ENCODE data around the gene PROSER2. TPM values are rescaled to one million over a fixed set of nuclear protein-coding genes. Genes with fewer than 3 reads are reported as not detected.
A peak's percentile ranks its signal among the peaks of the same experiment; 100 is the strongest.

PROSER2 gene
- total and polyA plus RNA-seq, 2 donors (not counting 1 experiment from before 2014, with no cell fraction given): 0.07 TPM; not detected in 1

- no peaks in the 10 kb centered on the region for H3K36me3 ChIP-seq (replicated peaks in 1 of 2; ENCODE audit: control extremely low read depth in 1 of 2, control insufficient read depth in 1 of 2, extremely low read depth in 1 of 2, insufficient read depth in 2 of 2, low read length in 1 of 2)
- CTCF ChIA-PET: interaction anchor here (1.1 kb wide), 1 partner anchor 16 kb away, joined by 3 read pairs; no protein-coding TSS in a partner anchor
- H3K4me3 ChIP-seq (ENCODE audit: control extremely low read depth in 1 of 5, extremely low read depth in 1 of 5, insufficient read depth in 1 of 5, low read depth in 2 of 5, low read length in 4 of 5): no peak overlapping the region
- peaks cover 42% of the 10 kb centered on the region for H3K27me3 Mint-ChIP-seq
- no peaks in the 10 kb centered on the region for H3K9me3 Mint-ChIP-seq (ENCODE audit: insufficient read depth)
- H4K20me1 ChIP-seq (ENCODE audit: control insufficient read depth, insufficient read depth, low read length, poor library complexity, severe bottlenecking): no peaks in the 10 kb centered on the region
- H3K9ac ChIP-seq (ENCODE audit: low read length): no peak overlapping the region
- no peak for ATAC-seq (ENCODE audit: low read depth)
- peaks cover 4 to 9% of the 10 kb centered on the region in 2 donors for H3K4me1 ChIP-seq (ENCODE audit: control insufficient read depth in 2 of 2, insufficient read depth in 2 of 2, low read length in 2 of 2)
- H3K9me3 ChIP-seq (ENCODE audit: control extremely low read depth in 1 of 3, control insufficient read depth in 2 of 3, insufficient read depth in 1 of 3, low read length in 2 of 3): no peaks in the 10 kb centered on the region
- H3K4me2 ChIP-seq (replicated peaks; ENCODE audit: low read depth, low read length, poor library complexity, severe bottlenecking): no peak overlapping the region
- no peak overlapping the region for H3K27ac ChIP-seq (ENCODE audit: low read length in 2 of 2)
- POLR2A ChIA-PET: no interaction called here
- peaks cover 7% of the 10 kb centered on the region for H3K4me1 Mint-ChIP-seq
- no peak overlapping the region for H3K4me3 Mint-ChIP-seq
- intact Hi-C loops (cut with micrococcal nuclease): no loop called here
- DNase-seq: no peak
- TF ChIP-seq EZH2 (IDR thresholded peaks at IDR 0.05; ENCODE audit: borderline replicate concordance, insufficient read depth, low read depth, low read length, poor library complexity, severe bottlenecking): no peak
- TF ChIP-seq CTCF (IDR thresholded peaks at IDR 0.05): no peak
- no peak overlapping the region for H2AFZ ChIP-seq (ENCODE audit: insufficient read depth, low read depth, low read length, poor library complexity, severe bottlenecking)
- no peaks in the 10 kb centered on the region for H3K79me2 ChIP-seq (ENCODE audit: control insufficient read depth, insufficient read depth, low read length)
- peaks cover 0 to 15% (median 9%) of the 10 kb centered on the region in 4 experiments for H3K27me3 ChIP-seq (replicated peaks in 1 of 4; ENCODE audit: control extremely low read depth in 1 of 4, control insufficient read depth in 3 of 4, insufficient read depth in 4 of 4, low read length in 3 of 4)
- 100% methylated on average over 1 of the region's 5 CpGs for WGBS (ENCODE audit: insufficient coverage)
- no peak overlapping the region for H3K27ac Mint-ChIP-seq
These were observed 965 bp upstream of the PROSER2 start for GRCh38 chr10:11822026-11822756.

GRCh38 chr10:11822809-11823121 lies 391 bp upstream of the PROSER2 start:
- no peak for DNase-seq
- WGBS (ENCODE audit: insufficient coverage): 45% methylated on average over 2 of the region's 8 CpGs
- peak overlapping the region in 1 of 5 experiments; percentile 41 for H3K4me3 ChIP-seq (ENCODE audit: control extremely low read depth in 1 of 5, extremely low read depth in 1 of 5, insufficient read depth in 1 of 5, low read depth in 2 of 5, low read length in 4 of 5)
- no peaks in the 10 kb centered on the region for H3K79me2 ChIP-seq (ENCODE audit: control insufficient read depth, insufficient read depth, low read length)
- POLR2A ChIA-PET: no interaction called here
- H3K4me2 ChIP-seq (replicated peaks; ENCODE audit: low read depth, low read length, poor library complexity, severe bottlenecking): peak overlapping the region; percentile 76
- no peak for ATAC-seq (ENCODE audit: low read depth)
- TF ChIP-seq EZH2 (IDR thresholded peaks at IDR 0.05; ENCODE audit: borderline replicate concordance, insufficient read depth, low read depth, low read length, poor library complexity, severe bottlenecking): no peak
- no peak for TF ChIP-seq CTCF (IDR thresholded peaks at IDR 0.05)
- H3K4me1 Mint-ChIP-seq: peaks cover 7% of the 10 kb centered on the region
- H3K27ac Mint-ChIP-seq: no peak overlapping the region
- H3K4me3 Mint-ChIP-seq: no peak overlapping the region
- peaks cover 43% of the 10 kb centered on the region for H3K27me3 Mint-ChIP-seq
- H3K27me3 ChIP-seq (replicated peaks in 1 of 4; ENCODE audit: control extremely low read depth in 1 of 4, control insufficient read depth in 3 of 4, insufficient read depth in 4 of 4, low read length in 3 of 4): peaks cover 0 to 15% (median 9%) of the 10 kb centered on the region in 4 experiments
- no peaks in the 10 kb centered on the region for H4K20me1 ChIP-seq (ENCODE audit: control insufficient read depth, insufficient read depth, low read length, poor library complexity, severe bottlenecking)
- intact Hi-C loops (cut with micrococcal nuclease): no loop called here
- no peaks in the 10 kb centered on the region for H3K9me3 ChIP-seq (ENCODE audit: control extremely low read depth in 1 of 3, control insufficient read depth in 2 of 3, insufficient read depth in 1 of 3, low read length in 2 of 3)
- H3K36me3 ChIP-seq (replicated peaks in 1 of 2; ENCODE audit: control extremely low read depth in 1 of 2, control insufficient read depth in 1 of 2, extremely low read depth in 1 of 2, insufficient read depth in 2 of 2, low read length in 1 of 2): no peaks in the 10 kb centered on the region
- H3K27ac ChIP-seq (ENCODE audit: low read length in 2 of 2): no peak overlapping the region
- H2AFZ ChIP-seq (ENCODE audit: insufficient read depth, low read depth, low read length, poor library complexity, severe bottlenecking): peak overlapping the region; percentile 58
- H3K9ac ChIP-seq (ENCODE audit: low read length): peak overlapping the region; percentile 37
- CTCF ChIA-PET: interaction anchor here (1.1 kb wide), 1 partner anchor 15 kb away, joined by 3 read pairs; no protein-coding TSS in a partner anchor
- peaks cover 4 to 9% of the 10 kb centered on the region in 2 donors for H3K4me1 ChIP-seq (ENCODE audit: control insufficient read depth in 2 of 2, insufficient read depth in 2 of 2, low read length in 2 of 2)
- H3K9me3 Mint-ChIP-seq (ENCODE audit: insufficient read depth): no peaks in the 10 kb centered on the region
